Measurements from ENCODE around the gene RAB4A.

- TF ChIP-seq, protein P1, sequence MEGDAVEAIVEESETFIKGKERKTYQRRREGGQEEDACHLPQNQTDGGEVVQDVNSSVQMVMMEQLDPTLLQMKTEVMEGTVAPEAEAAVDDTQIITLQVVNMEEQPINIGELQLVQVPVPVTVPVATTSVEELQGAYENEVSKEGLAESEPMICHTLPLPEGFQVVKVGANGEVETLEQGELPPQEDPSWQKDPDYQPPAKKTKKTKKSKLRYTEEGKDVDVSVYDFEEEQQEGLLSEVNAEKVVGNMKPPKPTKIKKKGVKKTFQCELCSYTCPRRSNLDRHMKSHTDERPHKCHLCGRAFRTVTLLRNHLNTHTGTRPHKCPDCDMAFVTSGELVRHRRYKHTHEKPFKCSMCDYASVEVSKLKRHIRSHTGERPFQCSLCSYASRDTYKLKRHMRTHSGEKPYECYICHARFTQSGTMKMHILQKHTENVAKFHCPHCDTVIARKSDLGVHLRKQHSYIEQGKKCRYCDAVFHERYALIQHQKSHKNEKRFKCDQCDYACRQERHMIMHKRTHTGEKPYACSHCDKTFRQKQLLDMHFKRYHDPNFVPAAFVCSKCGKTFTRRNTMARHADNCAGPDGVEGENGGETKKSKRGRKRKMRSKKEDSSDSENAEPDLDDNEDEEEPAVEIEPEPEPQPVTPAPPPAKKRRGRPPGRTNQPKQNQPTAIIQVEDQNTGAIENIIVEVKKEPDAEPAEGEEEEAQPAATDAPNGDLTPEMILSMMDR (conservative IDR thresholded peaks at IDR 0.05; ENCODE audit: low read depth, low read length): no peak
- TF ChIP-seq RFX5 (IDR thresholded peaks at IDR 0.05; ENCODE audit: low read depth, low read length) (no peak), CHD1 (IDR thresholded peaks at IDR 0.05; ENCODE audit: low read depth, low read length) (no peak), POLR2A (IDR thresholded peaks at IDR 0.05; ENCODE audit: low read depth, low read length) (no peak), MAFK (IDR thresholded peaks at IDR 0.05; ENCODE audit: low read depth, low read length) (no peak), RAD21 (IDR thresholded peaks at IDR 0.05; ENCODE audit: low read length) (no peak), MAZ (IDR thresholded peaks at IDR 0.05; ENCODE audit: borderline replicate concordance, low read depth, low read length) (no peak), CEBPB (IDR thresholded peaks at IDR 0.05; ENCODE audit: low read depth, low read length) (no peak), MXI1 (IDR thresholded peaks at IDR 0.05; ENCODE audit: borderline replicate concordance, low read depth, low read length) (no peak), ELK1 (IDR thresholded peaks at IDR 0.05; ENCODE audit: borderline replicate concordance, low read depth, low read length) (no peak)
- TF ChIP-seq, protein P2, sequence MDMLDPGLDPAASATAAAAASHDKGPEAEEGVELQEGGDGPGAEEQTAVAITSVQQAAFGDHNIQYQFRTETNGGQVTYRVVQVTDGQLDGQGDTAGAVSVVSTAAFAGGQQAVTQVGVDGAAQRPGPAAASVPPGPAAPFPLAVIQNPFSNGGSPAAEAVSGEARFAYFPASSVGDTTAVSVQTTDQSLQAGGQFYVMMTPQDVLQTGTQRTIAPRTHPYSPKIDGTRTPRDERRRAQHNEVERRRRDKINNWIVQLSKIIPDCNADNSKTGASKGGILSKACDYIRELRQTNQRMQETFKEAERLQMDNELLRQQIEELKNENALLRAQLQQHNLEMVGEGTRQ (IDR thresholded peaks at IDR 0.05; ENCODE audit: low read depth, low read length): no peak
Measured at GRCh38 chr1:229243638-229244037, 27.3 kb upstream of the RAB4A start.

Measured in IMR-90 (cell line).